ENCODE data around the gene GATA3.

Gene GATA3

DNA sequence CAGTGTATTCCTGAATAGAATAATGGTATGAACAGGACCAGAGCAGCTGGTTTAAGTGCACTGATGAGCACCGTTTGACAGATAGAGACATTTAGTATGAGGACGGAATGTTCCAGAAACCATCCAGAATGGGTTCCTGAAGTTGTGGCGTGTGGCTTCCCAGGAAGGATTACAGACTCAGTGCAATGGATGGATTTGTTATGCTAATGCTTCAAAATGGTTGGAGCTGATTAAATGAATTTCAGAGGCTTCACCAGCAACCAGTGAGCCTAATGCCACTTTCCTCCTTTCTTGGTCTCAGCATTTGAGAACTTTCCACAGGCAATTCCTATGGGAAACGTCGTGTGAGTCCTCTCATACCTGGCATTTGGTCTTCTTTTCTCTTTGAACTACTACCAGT is 9.9 kb downstream of the GATA3 start:
- no peak for DNase-seq (ENCODE audit: low read depth in 1 of 2, low spot score in 1 of 2)

DNA sequence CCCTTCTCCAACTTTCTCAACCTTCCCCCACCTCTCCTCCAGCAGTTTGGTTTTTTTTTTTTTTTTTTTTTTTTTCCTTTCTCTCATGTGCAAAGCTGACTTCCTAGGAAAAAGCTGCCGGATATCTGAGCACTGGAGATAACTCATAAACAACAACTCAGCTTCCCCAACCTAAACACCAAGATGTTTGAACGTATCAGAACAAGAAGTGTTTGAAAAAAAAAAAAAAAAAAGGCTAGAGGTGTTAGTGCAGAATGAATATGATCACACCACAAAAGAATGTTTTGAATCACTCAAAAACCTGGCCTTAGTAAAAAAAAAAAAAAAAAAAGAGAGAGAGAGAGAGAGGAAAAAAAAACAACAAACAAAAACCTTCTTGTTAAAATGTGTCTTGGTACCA is 11.2 kb downstream of the GATA3 start:
- DNase-seq (ENCODE audit: low read depth in 1 of 2, low spot score in 1 of 2) = no peak

DNA sequence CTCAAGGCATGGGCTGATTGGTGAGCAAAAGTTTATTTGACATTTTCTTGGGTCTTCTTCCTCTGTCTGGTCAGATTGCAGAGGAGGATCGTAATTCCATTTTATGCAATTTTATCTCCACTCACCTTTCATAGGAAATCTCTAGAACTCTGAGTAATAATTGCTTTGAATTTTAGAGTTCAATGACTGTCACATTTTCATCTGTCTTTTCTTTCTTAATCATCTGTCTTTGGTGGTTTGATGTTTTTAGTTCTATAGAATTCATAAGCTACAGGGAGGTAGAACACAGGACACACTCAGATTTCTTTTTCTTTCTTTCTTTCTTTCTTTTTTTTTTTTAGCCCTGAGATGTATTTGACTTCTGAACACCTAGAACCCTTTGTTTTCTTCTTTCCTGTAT is 11.6 kb downstream of the GATA3 start:
- no peak for DNase-seq (ENCODE audit: low read depth in 1 of 2, low spot score in 1 of 2)

DNA sequence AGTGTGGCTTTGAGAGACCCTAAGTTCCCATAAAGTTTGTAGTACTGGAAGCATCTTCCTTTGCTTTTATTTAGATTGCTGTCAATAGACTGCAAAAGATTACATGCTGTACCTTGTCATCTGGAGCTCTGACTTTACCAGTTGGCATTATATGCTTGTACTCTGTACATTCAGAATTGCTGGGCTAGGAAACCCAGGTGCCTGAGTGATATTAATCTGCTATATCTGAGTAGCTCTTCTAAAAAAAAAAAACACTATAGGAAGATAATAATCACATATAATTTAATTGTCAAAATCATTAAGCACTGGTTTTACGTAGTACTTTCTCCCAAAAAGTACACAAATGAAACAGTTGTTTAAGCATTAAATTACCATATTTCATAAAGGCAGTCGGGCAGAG is 12.3 kb downstream of the GATA3 start:
- DNase-seq (ENCODE audit: low read depth in 1 of 2, low spot score in 1 of 2) = no peak

DNA sequence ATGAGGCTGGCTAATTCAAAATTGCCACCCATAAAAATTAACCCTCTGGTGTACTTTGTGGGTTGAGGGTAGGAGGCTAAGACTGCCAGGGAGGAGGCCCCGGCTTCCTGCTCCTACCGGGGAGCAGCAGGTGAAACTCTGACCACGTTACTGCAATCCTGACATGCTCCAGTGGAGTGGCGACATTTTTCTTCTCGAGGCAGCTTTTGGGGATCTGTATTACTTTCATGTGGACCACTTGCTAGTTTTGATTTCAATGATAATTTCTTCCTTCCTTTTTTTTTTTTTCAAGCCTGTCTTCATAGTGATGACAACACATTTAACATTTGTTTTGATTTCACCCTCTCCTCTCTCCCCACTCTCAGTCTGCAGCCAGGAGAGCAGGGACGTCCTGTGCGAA is 14.6 kb downstream of the GATA3 start:
- DNase-seq (ENCODE audit: low read depth in 1 of 2, low spot score in 1 of 2) = no peak

DNA sequence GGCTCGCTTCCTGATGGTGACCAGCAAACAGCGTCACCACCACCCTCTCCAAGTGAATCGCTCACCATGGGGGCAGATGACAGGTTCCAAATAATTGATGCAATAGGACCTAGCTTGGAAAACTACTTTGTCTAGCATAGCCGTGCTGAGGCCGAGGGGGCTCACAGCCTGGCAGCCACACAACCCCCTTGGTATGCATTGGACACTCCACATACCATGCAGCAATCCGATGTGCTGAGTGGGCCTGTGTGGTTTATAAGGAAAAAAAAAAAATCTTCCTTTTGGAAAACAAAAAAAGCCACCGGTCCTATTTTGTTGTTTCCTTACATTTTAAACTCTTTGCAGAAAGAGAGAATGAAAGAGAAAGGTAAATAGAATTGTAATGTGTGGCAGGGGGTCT is 15.1 kb downstream of the GATA3 start:
- DNase-seq (ENCODE audit: low read depth in 1 of 2, low spot score in 1 of 2) = no peak

DNA sequence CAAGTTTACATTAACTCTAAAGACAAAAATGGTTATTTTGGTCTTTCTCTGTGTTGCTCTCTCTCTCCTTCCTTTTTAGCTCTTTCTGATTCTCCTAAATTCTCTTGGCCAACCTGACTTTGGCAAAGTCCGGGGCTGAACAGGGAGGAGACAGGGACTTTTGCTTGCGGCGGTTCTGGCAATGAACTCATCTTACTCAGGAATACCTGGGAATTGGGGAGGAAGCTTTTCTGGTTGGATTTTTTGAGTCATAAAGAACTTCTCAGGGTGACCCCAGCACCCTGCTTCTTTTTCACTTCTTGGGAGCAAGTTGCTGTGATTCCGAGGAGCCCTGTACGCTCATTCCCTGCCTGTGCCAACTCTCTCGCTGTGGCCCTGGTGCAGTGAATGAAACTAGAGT is 16.0 kb downstream of the GATA3 start:
- DNase-seq (ENCODE audit: low read depth in 1 of 2, low spot score in 1 of 2) = no peak

DNA sequence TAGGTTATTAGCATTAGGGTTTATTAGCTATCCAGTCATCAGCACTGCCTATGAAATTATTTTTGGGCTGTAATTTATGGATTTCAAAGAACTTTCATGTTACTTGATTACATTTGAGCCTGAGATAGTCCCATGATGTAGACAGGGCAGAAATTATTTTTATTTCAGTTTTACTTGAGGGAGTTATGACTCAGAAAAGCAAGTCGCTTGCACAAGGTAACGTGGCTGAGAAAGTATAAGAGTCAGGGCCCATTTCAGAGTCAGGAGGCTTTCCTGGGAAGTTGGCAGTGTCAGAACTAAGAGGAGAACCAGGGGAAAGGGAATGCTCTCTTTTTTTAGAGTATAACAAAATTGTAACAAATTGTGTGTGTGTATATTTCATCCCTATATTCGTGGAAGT is 16.5 kb downstream of the GATA3 start:
- no peak for DNase-seq (ENCODE audit: low read depth in 1 of 2, low spot score in 1 of 2)

DNA sequence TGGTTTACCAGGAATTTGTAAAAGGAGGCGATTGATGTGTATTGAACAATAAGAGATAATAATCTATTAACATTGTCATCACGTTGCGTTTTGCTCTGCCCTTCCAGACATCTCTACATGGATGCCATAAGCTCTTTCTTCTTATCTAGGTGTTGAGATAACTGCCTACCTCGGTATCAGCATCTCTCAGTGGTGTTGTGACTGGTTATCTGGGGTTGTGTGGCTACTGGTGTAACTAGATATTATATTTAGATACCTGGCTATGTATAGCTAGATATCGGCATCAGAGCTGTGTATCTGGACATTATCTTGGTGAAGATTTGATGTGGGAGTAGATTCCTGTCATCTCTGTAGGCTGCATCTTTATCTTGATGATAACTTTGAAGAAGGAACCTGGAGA is 17.2 kb downstream of the GATA3 start:
- no peak for DNase-seq (ENCODE audit: low read depth in 1 of 2, low spot score in 1 of 2)

DNA sequence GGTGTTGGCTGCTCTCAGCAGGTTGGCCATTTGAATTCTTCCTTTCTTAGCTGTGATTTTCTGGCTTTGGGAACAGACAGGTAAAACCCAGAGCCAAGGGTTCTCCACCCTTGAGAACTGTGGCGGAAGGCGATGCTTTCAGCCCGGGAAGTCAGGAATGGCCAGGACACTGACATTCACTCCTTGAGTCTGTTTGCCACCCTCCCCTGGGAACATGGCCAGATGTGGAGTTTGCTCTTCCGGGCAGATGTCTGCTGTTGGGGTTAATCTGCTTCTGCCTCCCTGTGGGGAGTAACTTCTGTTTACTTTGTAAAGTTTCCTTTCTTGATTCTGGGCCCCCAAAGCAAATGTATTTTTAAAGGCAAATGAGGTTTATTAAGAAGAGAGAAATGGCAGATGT is 17.7 kb downstream of the GATA3 start:
- no peak for DNase-seq (ENCODE audit: low read depth in 1 of 2, low spot score in 1 of 2)

DNA sequence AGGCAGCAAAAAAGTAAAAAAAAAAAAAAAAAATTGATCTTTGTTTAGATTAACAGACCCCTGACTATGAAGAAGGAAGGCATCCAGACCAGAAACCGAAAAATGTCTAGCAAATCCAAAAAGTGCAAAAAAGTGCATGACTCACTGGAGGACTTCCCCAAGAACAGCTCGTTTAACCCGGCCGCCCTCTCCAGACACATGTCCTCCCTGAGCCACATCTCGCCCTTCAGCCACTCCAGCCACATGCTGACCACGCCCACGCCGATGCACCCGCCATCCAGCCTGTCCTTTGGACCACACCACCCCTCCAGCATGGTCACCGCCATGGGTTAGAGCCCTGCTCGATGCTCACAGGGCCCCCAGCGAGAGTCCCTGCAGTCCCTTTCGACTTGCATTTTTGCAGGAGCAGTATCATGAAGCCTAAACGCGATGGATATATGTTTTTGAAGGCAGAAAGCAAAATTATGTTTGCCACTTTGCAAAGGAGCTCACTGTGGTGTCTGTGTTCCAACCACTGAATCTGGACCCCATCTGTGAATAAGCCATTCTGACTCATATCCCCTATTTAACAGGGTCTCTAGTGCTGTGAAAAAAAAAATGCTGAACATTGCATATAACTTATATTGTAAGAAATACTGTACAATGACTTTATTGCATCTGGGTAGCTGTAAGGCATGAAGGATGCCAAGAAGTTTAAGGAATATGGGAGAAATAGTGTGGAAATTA is 19.4 kb downstream of the GATA3 start:
- no peak for DNase-seq (ENCODE audit: low read depth in 1 of 2, low spot score in 1 of 2)

DNA sequence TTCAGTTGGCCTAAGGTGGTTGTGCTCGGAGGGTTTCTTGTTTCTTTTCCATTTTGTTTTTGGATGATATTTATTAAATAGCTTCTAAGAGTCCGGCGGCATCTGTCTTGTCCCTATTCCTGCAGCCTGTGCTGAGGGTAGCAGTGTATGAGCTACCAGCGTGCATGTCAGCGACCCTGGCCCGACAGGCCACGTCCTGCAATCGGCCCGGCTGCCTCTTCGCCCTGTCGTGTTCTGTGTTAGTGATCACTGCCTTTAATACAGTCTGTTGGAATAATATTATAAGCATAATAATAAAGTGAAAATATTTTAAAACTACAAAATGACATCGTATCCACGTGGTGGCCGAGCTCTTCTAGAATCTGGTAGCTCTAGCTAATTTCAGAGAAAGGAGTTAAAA is 20.4 kb downstream of the GATA3 start:
- DNase-seq (ENCODE audit: low read depth in 1 of 2, low spot score in 1 of 2) = no peak

DNA sequence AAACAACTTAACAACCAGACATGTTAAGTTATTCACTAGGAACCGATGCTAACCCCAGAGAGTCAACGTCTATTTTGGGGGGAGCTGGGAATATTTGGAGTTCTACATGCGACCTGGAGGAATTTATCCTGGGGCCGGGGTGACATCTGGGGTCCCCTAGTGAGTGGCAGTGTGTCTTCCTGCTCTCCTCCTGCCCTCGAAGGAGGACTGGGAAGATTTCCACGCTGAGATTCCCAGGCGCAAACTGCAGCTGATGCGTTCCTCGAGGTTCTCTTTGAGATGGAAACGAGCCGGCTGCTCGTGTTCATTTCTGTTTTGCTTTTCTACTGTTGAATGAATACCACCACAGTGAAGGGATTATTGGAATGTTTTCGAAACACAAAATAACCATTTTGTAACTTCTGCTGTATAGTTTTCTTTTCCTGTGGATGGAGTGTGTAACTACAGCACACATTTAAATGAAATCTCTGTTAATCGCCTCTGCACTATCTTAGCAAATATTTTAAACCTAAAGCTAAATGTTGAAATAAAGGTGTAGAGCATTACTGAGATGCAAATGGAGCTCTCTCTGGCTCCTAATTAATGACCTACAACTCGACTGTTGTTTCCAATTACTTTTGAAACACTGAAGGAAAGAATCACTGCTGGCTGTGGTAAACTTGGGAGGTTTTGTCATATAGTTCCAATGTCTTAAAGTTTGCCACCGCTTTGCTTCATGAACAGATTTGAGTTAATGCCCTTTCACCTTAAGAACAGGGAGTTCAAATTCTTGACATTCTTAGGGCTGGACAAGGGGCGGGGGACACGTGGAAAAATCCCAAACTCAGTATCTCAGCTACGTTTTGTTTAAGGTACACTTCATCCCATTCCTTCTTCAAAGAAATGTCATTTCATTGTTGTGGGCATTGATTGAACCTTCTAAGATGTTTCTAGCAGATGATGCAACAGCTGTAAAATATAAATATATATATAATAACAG is 21.1 kb downstream of the GATA3 start:
- DNase-seq (ENCODE audit: low read depth in 1 of 2, low spot score in 1 of 2) = no peak

DNA sequence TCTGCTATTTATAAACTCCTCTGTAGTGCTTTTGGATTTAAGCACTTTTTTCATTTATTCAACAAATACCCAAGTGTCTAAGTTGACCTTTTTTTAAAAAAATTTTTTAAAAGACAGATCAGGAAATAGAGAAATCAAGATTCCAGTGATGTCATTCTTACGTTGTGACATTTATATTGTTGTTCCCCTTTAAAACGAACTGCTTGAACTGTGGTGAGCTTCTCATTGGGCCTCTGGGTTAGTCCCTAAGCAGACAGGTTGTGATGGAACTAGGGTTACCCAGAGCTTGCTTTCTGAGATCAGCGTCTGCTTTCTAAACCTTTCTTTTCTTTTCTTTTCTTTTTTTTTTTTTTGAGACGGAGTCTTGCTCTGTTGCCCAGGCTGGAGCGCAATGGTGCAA is 22.4 kb downstream of the GATA3 start:
- no peak for DNase-seq (ENCODE audit: low read depth in 1 of 2, low spot score in 1 of 2)

DNA sequence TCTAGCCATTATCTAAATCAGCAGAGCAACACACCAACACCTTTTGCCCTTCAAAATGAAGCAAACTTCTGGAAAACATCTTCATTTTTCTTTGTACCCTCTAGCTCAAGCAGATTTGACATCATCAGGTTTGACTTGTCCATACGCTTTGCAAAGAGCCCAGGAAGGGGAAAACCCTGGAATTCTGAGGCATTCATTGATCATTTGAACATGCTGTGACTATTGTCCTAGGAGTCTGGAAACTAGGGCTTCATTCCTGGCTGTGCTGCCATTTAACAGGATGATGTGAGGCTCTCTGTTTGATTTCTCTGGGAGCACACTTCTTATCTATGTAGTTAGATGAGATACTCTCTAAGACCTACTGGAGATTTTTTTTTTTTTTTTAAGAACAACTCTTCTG is 23.5 kb downstream of the GATA3 start:
- no peak for DNase-seq (ENCODE audit: low read depth in 1 of 2, low spot score in 1 of 2)

DNA sequence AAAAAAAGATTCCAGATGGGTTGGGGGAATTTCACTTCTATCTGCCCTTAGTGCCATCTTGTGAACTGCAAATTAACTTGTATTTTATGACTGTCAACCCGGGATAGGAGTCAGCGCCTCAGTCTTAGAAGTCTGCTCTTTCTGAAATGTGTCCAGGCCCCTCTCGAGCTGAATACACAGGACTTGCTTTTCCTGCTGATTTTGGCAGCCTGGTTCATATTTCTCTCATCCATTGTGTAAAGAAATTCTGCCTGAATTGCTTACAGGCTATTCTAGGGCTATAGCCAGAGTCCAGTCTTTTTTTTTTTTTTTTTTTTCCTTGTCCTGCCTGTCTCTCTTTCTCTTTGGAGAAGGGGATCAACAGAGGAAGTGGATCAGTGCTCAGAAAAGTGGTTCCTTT is 24.6 kb downstream of the GATA3 start:
- DNase-seq (ENCODE audit: low read depth in 1 of 2, low spot score in 1 of 2) = no peak

DNA sequence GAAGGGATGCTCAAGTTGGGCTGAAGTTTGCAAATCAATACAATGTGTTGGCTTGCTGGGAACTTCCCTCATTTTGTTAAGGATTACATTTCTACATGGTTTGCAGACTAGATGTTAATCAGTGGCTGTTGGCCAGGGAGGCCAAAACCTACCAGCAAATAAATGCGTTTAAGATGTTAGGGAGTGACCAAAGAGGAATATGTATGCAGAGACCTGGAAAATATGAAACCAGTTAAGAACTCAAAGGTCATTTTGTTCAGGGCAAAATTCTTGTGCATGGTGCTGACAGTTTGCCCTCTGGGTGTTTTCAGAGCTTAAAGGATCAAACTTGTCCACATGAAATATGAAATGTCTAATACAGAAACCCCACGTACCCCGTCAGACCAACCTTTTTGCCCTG is 30.3 kb downstream of the GATA3 start:
- no peak for DNase-seq (ENCODE audit: low read depth in 1 of 2, low spot score in 1 of 2)

DNA sequence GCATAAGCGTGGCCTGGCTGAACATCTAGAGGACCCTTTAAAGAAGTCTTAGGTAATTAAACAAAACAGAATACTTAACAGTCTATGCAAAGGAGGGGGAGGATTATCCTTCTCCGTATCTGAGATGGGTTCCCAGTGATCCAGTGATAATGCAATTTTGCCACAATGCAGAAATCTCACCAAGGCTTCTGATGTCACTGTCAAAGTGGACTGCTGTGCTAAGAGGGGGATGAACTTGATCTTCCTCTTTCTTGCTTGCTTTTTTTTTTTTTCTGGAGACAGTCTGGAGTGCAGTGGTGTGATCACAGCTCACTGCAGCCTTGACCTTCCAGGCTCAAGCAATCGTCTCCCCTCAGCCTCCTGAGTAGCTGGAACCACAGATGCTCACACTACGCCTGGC is 30.8 kb downstream of the GATA3 start:
- DNase-seq (ENCODE audit: low read depth in 1 of 2, low spot score in 1 of 2) = no peak

DNA sequence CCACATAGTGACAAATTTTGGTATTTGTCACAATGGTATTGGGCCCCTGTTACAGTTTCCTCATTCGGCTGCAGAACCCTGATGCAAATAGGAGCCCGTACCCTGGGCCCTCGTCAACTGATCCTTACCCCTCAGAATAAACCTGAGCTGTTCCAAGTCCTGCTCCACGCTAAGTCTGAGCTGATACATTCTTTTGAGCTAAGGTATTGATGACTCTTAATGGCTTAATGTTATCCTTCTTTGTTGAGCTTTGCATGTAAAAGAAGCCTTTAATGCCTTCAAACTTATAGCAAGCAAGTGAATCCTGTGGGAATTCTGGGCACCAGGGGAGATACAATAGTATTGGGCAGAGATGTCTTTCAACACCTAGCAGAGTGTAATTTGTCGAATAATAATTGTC is 31.8 kb downstream of the GATA3 start:
- no peak for DNase-seq (ENCODE audit: low read depth in 1 of 2, low spot score in 1 of 2)

DNA sequence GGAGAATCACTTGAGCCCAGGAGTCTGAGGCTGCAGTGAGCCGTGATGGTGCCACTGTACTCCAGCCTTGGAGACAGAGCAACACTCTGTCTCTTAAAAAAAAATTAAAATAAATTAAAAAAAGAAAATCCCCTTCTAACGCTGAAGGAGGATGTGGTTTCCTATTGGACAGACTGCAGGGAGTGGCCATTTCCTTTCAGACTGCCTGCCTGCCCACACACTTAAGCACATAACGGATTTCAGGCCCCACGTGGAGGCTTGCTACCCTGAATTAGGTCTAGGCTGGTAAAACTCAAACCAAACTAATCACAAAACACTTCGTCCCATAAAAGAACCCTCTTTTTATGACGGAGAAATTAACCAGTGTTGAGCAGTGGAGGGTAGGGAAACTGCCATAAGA is 34.0 kb downstream of the GATA3 start:
- DNase-seq (ENCODE audit: low read depth in 1 of 2, low spot score in 1 of 2) = no peak

DNA sequence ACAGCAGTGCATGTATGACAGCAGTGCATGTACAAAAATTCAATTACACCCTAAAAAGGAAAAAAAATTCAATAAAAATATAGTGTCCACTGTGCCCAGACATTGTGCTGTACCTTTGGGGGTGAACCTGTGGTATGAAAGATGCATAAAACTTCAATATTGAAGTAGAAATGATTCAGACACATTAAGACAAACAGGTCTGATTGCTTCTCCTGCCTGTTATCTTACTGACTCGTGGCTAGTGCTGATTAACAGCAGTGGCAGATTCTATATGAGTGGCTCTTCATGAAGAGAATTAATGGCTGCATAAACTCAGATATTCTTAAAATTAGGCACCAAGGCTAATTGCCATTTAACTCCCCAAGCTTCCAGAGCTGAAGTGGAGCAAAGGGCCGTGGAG is 37.9 kb downstream of the GATA3 start:
- DNase-seq (ENCODE audit: low read depth in 1 of 2, low spot score in 1 of 2) = no peak

DNA sequence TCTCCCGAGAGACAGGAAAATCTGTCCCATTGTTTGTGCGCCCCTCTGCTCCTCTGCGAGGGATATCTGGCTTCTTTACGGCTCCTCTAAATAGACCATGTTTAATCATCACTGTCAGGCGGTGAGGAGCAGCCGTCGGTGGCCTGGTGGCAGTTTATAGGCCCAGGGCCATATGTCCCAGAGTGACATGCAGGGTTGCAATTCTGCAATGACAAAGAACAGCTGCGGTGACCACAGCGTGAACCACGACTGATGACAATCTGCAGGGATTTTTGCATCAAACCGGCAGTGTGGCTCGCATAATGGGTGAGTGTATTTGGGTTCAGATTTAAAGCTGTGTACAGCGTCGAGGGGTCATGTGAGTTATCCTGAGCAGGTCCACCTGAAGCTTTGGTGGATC is 41.5 kb downstream of the GATA3 start:
- DNase-seq (ENCODE audit: low read depth in 1 of 2, low spot score in 1 of 2) = no peak

DNA sequence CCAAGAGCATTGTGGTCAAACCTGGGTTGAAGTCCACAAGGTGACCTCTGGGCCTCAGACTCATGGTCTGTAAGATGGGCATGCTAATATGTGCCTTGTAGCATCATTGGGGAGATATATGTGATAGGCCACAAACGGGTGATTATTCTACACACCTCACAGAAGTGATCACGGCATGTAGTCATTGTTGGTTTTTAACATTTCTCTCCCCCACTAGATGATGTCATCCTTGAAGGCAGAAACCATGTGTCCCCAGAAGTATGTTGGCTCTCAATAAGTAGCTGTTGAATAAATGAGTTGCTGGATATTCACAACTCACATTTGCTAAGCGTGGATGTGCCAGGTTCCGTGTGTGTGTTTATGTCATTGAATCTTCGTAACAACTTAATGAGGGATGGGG is 42.4 kb downstream of the GATA3 start:
- DNase-seq (ENCODE audit: low read depth in 1 of 2, low spot score in 1 of 2) = no peak
